ENCODE measurements around the gene PALMD.

PALMD gene

DNA sequence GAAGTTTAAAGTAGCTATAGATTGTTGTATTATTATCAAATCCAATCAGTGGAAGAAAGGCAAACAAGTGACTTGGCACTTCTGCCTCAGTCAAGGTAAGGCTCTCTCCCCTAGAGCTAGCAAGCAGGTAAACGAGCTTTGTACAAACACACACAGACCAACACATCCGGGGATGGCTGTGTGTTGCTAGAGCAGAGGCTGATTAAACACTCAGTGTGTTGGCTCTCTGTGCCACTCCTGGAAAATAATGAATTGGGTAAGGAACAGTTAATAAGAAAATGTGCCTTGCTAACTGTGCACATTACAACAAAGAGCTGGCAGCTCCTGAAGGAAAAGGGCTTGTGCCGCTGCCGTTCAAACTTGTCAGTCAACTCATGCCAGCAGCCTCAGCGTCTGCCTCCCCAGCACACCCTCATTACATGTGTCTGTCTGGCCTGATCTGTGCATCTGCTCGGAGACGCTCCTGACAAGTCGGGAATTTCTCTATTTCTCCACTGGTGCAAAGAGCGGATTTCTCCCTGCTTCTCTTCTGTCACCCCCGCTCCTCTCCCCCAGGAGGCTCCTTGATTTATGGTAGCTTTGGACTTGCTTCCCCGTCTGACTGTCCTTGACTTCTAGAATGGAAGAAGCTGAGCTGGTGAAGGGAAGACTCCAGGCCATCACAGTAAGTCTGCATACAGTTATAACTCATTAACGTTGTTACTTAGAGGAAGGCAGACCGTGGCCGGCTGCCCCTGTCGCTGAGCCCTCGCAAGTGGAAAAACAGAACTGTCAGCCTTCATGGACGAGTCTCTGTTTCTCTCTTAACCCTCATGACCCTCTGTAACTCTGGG lies at the start of gene PALMD:
Gene PALMD (plus strand): TSS at position 415 of the 833 bp plus-strand sequence. CDS start 205 bp downstream, at position 620.
- DNase-seq: no peak

DNA sequence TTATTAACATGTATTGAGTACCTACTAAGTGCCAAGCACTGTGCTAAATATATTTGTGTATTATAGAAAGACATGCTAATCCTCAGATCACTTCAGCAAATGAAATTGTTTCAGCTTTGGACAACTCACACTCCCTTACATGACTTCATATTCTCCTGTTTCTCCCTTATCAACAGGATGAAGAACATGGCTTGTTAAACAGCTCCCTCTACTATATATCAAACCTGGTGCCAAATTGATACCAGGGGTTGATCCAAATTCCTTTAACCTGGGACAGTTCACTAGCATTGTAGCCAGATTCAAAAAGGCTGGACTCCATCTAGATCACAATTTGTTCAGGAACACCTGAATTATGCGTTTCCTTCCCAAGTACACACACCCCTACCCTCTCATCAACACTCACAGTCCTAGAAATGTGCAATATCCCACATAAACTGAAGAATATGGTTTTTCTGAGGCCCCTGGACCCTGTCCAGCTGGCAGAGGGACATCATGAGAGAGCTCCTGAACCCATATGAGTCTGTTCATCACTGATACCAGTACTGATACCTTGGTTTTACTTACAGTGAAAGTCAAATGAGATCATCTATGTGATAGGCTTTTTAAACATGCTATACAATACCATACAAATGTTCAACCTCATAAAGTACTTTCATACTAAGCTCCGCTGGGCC lies 47.0 kb upstream of the PALMD start:
- DNase-seq: no peak

DNA sequence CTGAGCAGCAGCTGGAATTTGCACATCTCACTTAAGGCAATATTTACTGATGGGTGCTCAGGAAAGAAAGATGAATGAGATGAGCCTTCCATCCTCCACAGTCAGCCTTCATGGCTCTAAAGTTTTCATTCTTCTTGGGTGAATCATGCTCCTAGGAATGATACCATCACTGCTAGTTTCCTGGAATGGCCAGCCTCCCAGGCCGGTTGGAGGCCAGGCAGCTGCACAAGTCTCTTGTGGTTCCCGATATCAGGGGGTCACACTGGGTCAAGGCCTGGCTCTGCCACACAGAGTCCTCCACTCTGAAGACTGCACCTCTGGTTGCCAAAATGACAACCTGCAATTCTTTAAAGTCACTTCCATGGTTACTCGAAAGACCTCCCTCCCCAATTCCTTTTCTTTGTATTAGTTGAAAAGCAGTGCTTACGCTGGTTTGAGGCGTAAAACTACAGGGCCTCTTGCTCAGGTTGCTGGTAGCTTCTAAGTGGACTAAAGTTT lies 46.2 kb upstream of the PALMD start:
- no peak for DNase-seq

DNA sequence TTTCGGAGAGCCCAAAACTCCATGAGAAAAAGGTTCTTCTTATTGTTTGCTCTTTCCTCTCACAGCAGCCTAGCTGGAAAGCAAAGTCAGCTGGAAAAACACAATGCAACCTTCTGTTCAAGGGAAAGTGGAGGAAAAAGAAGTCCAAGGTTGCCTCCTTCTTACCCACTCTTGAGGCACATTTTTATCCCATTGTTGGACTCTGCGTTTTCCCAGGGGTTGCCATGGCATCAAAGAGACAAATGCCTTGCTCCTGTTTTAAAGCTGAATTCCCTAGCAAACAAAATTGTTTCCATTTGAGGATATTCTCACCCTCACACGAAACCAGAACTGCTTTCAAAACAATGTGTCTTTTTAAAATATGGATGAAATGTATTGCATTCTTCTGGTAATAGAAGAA lies 45.1 kb upstream of the PALMD start:
- DNase-seq: no peak

DNA sequence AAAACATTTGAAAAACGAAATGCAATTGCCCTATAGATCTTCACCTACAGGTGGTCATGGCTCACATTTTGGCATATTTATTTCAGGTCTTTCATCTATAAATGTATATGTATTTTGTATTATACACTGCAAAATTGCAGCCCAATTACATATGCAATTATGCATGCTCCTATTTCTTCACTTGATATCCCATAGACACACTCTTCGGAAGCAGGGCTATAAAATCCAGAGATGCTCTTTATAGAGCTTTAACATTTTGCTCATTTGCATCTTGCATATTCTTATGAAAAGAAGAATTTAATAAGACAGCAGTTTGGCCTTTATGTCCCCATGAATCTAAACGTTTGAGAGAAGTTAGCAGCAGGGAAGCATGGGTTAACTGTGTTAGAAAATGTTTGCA lies 44.7 kb upstream of the PALMD start:
- no peak for DNase-seq

DNA sequence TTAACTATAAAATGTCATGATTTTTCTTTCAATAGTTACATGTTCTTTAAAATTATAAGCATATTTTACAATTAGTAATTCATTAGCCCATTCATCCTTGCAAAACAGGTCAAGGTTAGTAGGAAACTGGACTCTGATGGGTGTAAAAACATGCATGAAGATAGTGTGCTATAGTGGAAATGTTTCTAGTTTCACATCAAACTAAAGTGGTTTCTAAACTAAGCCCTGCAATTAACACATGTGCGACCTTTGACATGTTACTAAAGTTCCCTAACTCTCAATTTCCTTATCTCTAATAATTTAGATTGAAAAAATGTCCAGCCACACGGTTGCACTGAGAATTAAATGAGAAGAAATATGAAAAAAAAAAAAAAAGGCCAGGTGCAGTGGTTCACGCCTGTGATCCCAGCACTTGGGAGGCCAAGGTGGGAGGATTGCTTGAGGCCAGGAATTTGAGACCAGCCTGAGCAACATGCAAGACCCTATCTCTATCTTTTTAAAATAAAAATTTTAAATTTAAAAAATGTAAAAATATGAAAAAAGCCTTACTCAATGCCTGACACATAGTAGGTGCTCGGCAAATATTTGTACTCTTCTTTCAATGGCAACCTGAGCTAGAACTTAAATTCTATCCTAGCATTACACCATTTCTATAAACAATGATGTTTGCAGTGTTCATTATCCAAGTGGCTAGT lies 44.1 kb upstream of the PALMD start:
- DNase-seq: no peak

DNA sequence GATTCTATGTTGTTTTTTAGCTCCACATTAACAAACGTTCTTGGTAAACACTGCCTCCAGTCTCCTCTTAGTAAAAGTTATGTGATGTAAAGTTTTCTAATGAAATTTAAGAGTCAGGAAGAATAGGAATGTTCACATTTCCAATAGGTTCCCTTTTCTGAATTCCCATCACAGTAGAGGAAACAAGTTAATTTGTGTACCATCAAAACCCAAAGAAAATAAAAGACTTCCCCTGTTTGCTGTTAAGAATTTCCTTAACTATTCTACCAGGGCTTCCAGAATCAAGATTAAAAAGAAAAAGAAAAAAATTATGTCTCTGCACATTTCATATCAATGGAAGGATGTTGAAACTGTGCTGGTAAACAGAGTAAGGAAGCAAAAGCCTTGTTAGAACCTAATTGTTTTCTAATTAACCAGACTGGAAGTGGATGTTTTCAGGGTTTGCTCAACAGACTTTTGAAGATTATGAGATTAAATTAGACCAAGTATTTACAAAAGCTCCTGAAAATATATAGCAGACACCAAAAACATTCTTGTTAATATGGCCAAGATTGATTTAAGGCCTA lies 43.4 kb upstream of the PALMD start:
- no peak for DNase-seq

DNA sequence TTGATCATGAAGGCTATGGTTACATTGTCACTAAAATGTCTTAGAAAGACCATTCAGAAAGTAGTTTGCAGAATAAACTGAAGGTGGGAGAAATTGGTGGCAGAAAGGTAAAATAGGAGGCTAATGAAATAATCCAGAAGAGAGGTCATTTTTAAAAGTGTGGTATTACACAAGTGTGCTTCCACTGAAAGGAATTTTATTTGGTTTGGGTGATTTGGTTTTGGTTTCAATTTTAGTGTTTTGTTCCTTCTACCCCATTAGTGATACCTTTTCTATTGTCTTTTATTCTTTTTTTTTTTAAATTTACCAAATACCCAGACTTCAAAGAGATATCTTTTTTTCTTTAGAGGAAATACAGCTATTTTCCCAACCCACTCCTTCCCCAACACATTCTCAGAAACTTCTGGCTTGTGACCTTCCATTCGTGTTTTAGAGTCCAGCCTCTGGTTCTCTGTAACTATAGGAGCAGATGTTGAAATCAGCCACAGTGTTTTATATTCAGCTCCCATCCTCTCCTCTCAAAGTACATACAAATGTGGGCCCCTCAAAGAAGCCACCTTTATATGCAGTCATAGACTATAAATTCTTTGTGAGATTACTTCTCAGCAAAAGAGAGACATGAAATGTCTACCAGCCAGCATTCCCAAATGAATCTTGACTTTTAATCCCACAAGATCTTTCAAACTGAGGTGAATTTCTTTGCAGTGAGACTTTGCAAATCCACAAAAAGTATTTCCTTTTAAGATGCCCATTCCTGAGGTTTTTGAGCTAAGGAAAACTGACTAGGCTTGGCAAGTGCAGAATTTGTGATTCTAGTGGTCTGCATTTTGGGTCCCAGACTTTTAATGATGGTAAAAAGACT lies 42.0 kb upstream of the PALMD start:
- DNase-seq: no peak

DNA sequence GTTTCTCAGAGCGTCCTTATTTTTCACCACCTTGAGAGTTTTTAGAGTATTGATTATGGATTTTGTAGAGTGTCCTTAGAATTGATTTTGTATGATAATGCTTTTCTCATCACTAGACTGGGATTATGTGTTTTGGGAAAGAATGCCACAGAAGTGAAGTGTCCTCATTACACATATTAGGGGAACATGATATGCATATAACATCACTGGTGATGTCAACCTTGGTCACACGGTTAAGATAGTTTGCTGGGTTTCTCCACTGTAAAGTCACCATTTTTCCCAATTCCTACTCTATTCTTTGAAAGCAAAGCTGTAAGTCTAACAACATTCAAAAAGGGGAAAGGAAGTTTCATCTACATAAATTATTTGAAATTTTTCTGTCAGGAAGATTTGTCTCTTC lies 39.6 kb upstream of the PALMD start:
- DNase-seq: no peak

DNA sequence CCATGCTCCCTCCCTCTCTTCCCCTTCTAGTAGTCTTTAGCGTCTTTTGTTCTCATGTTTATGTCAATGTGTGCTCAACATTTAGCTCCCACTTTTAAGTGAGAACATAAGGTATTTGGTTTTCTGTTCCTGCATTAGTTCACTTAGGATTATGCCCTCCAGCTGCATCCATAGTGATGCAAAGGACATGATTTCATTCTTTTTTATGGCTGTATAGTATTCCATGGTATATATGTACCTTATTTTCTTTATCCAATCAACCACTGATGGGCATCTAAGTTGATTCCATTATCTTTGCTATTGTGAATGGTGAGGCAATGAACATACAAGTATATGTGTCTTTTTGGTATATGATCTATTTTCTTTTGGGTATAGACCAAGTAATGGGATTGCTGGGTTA lies 38.3 kb upstream of the PALMD start:
- DNase-seq: no peak

DNA sequence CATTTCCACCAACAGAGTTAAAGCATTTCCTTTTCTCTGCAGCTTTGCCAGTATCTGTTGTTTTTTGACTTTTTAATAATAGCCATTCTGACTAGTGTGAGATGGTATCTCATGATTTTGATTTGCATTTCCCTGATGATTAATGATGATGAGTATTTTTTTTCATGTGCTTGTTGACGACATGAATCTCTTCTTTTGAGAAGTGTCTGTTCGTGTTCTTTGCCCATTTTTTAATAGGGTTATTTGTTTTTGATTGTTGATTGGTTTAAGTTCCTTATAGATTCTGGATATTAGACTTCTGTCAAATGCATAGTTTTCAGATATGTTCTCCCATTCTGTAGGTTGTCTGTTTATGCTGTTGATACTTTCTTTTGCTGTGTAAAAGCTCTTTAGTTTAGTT lies 37.9 kb upstream of the PALMD start:
- DNase-seq: no peak

GRCh38 chr1:99613716-99614115 lies 32.2 kb upstream of the PALMD start:
- DNase-seq: no peak

GRCh38 chr1:99614728-99615127 lies 31.2 kb upstream of the PALMD start:
- DNase-seq: no peak

DNA sequence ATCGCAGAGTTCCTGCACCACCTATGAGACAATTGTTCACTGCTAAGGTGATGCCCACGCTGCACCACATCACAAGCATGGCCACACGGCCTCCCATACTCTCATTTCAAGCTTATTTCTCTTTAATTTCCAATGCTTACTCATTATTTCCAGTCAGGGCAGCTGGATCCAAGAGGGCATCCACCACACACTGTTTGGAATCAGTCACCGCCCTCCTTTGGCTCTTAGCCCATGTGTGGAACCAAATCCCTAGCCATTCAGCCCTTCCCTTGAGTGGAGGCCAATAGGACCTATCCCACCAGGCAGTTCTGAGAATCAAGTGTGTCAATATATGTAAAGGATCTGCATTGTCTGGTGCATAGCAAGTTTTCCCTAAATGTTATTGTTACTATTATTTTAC lies 26.3 kb upstream of the PALMD start:
- no peak for DNase-seq

DNA sequence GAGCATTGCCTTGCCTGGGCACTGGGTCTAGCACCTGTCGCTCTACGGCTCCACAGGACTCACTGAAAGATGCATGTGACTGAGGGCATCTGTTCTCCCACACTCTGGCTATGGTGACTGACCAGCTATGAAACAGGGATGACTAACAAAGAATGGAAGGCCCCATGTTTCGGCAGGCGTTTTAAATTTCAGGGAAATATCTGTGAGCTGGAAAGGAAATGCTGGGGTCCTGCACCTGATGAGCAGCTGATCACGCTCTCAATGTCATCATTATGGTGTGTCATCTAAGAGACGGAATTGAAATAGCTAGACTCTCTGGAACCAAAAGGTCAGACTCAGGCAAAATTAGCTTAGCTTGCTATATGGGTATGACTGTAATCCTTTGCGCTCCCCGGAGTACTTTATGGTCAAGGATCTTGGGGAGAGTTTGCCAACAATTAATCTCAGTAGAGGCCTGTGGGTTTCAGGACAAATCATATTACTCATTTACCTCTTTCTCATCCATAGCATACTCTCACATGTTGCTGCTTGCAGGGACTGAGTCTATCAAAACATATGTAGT lies 24.5 kb upstream of the PALMD start:
- DNase-seq: no peak

GRCh38 chr1:99622702-99623347 lies 23.1 kb upstream of the PALMD start:
- DNase-seq: no peak

DNA sequence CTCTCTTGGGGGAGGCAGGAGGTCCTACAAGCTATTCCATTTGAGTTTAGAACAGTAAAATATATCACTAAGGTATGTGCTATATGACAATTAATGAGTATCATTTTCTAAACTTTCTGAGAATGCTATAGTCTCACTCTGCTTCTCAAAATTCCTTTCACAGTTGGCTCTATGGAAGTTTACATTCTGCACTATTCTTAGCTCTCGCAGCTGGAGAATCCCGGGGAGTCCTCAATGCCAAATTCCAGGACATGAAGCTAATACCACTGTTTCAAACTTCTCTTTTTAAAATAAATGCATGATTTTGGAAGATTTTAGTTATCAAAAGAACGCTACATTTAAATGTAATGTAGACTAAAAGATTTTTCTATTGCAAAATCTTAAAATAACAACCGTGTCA lies 22.4 kb upstream of the PALMD start:
- no peak for DNase-seq

GRCh38 chr1:99627615-99628014 lies 18.3 kb upstream of the PALMD start:
- DNase-seq: no peak

GRCh38 chr1:99629164-99629563 lies 16.7 kb upstream of the PALMD start:
- DNase-seq: no peak

DNA sequence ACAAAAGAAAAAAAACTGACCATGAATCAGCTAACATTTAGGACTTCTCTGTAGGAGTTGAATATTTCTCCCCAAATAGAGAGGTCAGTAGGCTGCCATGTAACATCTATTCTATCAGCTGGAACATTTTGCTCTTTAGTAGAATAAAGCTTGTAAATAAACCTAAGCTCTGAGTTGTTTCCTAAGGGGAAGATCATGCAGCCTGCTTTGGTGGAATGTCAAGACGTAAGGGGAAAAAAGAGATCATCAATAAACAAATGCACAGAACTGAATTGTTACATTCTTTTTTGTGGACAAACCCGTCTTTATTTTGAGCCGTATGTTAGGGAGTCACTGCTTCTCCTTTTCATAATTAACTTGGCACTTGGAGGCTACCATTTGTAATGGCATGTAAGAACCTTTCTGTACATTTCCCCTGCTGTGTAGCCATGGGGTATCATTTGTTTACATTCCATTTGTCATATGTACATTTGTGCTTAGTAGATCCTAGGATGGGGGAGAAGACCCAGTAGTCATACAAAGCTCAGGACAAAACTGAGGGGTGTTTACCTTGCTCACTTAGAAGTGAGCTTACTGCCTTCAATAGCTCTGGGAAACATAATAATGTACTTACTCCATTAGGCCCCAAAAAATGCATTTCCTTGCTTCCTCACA lies 10.8 kb upstream of the PALMD start:
- no peak for DNase-seq

- DNase-seq: no peak
These were observed 10.2 kb upstream of the PALMD start for GRCh38 chr1:99635664-99636063.
